ENCODE data around the gene KIF5A. TPM values are rescaled to one million over a fixed set of nuclear protein-coding genes. Genes with fewer than 3 reads are reported as not detected.

KIF5A gene
- total and polyA plus RNA-seq, 2 of the 13 experiments (the other 11 are each of a cell fraction or from before 2014, with no cell fraction given), result 1.6 to 11.9 TPM

DNA sequence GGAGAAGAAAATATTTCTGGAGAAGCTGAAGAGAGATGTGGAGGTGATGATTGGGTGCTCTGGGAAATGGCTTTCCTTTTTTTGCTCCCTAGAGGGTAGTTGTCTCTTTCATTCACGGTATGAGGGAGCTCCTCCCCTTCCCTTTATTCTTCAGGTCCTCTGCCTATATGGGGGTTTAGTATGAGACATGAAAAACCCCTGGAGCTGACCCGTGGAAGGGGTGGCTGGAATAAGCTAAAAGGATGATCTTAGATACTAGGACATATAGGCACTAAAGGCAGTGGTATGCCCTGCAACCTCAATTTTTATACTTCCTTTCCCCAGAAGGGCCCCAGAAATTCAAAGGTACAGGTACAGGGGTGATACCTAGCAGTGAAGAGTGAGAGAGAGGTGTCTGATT, 50.6 kb downstream of the KIF5A start (continued):
- TF ChIP-seq ZNF761 (CRISPR knock-in tag; conservative IDR thresholded peaks at IDR 0.05) (no peak), SAP130 (CRISPR knock-in tag; IDR thresholded peaks at IDR 0.05; ENCODE audit: low read depth) (no peak), ZNF619 (CRISPR knock-in tag; IDR thresholded peaks at IDR 0.05) (no peak), SMYD3 (CRISPR knock-in tag; IDR thresholded peaks at IDR 0.05) (no peak), NRL (CRISPR knock-in tag; IDR thresholded peaks at IDR 0.05; ENCODE audit: borderline replicate concordance) (no peak)
- TF ChIP-seq, protein P1, sequence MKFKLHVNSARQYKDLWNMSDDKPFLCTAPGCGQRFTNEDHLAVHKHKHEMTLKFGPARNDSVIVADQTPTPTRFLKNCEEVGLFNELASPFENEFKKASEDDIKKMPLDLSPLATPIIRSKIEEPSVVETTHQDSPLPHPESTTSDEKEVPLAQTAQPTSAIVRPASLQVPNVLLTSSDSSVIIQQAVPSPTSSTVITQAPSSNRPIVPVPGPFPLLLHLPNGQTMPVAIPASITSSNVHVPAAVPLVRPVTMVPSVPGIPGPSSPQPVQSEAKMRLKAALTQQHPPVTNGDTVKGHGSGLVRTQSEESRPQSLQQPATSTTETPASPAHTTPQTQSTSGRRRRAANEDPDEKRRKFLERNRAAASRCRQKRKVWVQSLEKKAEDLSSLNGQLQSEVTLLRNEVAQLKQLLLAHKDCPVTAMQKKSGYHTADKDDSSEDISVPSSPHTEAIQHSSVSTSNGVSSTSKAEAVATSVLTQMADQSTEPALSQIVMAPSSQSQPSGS (CRISPR knock-in tag; IDR thresholded peaks at IDR 0.05), result no peak

DNA sequence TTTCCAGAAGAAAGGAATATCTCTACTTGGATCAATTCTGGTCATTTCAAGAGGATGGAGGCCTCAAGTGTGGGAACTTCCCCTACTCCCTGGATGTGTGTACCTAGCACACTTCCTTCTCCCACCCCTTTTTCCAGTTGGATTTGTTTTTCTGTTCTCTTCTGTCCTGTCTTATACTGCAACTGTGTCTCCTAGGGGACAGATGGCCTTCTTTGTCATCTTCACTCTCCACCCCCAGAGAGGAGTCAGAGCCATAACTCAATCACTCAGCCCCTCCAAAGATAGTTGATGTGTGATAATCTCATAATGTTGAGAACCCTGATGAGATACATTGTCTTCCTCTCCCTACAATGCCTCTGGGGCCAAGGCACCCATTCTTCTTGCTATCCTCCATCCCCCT, 52.7 kb downstream of the KIF5A start:
- Histone ChIP-seq H4K20me1 (ENCODE audit: insufficient read depth, low read length) (no peaks in the 10 kb centered on the region; the same call in 1 of the 2 replicates), H3K4me1 (ENCODE audit: insufficient read depth, low read length) (peaks cover 27% of the 10 kb centered on the region), H3K36me3 (replicated peaks in 1 of 2; ENCODE audit: control insufficient read depth in 1 of 2, insufficient read depth in 2 of 2, low read length in 2 of 2) (peaks cover 10 to 15% of the 10 kb centered on the region in 2 experiments; a peak in 4 of 5 replicates), H3K9ac (ENCODE audit: insufficient read depth, low read depth, low read length) (no peak overlapping the region), H2AFZ (ENCODE audit: low read length) (no peak overlapping the region), H3K4me3 (replicated peaks in 1 of 3; ENCODE audit: insufficient read depth in 1 of 3, low read depth in 2 of 3, low read length in 3 of 3) (no peak overlapping the region), H3K9me3 (ENCODE audit: low read length) (no peaks in the 10 kb centered on the region), H3K79me2 (ENCODE audit: insufficient read depth, low read length) (no peaks in the 10 kb centered on the region), H3K27ac (ENCODE audit: extremely low read length, insufficient read depth, low read length) (no peak overlapping the region), H3K27me3 (ENCODE audit: control insufficient read depth in 1 of 2, insufficient read depth in 2 of 2, low read length in 2 of 2) (peaks cover 0 to 4% of the 10 kb centered on the region in 2 experiments; a peak in 1 of 5 replicates), H3K4me2 (ENCODE audit: low read depth, low read length) (no peak overlapping the region)
- ChIA-PET POLR2A (no interaction called here), CTCF (ENCODE audit: low intra/inter-chr PET ratio, low total read pairs) (no interaction called here)
- in situ Hi-C loops (cut with HindIII; ENCODE audit: extremely low pct_ligation_motif_present, low pct_unique_long_range_greater_than_20kb) (no loop called here), intact Hi-C loops (cut with micrococcal nuclease; ENCODE audit: unreplicated experiment) (no loop called here)
- no peak for FAIRE-seq
- BruUV-seq (replicated peaks), result no TSS peak
- no peak for ATAC-seq
- TF ChIP-seq ZNF749 (CRISPR knock-in tag; IDR thresholded peaks at IDR 0.05; ENCODE audit: borderline replicate concordance), result no peak
- no peak for TF ChIP-seq ZNF720 (CRISPR knock-in tag; IDR thresholded peaks at IDR 0.05)
- TF ChIP-seq, protein P2, sequence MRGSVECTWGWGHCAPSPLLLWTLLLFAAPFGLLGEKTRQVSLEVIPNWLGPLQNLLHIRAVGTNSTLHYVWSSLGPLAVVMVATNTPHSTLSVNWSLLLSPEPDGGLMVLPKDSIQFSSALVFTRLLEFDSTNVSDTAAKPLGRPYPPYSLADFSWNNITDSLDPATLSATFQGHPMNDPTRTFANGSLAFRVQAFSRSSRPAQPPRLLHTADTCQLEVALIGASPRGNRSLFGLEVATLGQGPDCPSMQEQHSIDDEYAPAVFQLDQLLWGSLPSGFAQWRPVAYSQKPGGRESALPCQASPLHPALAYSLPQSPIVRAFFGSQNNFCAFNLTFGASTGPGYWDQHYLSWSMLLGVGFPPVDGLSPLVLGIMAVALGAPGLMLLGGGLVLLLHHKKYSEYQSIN (CRISPR knock-in tag; IDR thresholded peaks at IDR 0.05; ENCODE audit: borderline replicate concordance), result no peak
- TF ChIP-seq PHF21A (CRISPR knock-in tag; IDR thresholded peaks at IDR 0.05), result no peak
- no peak for TF ChIP-seq KAT7 (CRISPR knock-in tag; IDR thresholded peaks at IDR 0.05; ENCODE audit: borderline replicate concordance)
- no peak for TF ChIP-seq TCF12 (IDR thresholded peaks at IDR 0.05)
- no peak for TF ChIP-seq TCF12 (CRISPR knock-in tag; IDR thresholded peaks at IDR 0.05)
- TF ChIP-seq DMAP1 (CRISPR knock-in tag; IDR thresholded peaks at IDR 0.05), result no peak
- no peak for DNase-seq (ENCODE audit: low spot score)
